Naive thymus-derived CD4-positive, alpha-beta T cell (primary cell): ENCODE measurements around the gene IL4R. TPM values are rescaled to one million over a fixed set of nuclear protein-coding genes. Genes with fewer than 3 reads are reported as not detected.

Experiments used
- ATAC-seq: fragments of 150-1000 bp; cut with Tn5 transposase; 2 replicates; pipeline ENCODE4 v1.10.0; 2021; ENCODE audit warnings: mild to moderate bottlenecking, moderate library complexity
- CTCF ChIA-PET: fragments of 350-600 bp; sonication (Branson Sonifier 250); formaldehyde crosslinking; loops from one replicate; lab custom pipeline; 2021; ENCODE audit warnings: antibody characterized with exemption; lab: Charles Lee
- POLR2A ChIA-PET: fragments of 350-600 bp; sonication (Branson Sonifier 250); formaldehyde crosslinking; loops from one replicate; lab custom pipeline; 2021; ENCODE audit warnings: antibody characterized with exemption, inconsistent platforms; lab: Charles Lee
- DNase-seq, 9 donors: peaks; one replicate each; pipeline versions ENCODE4 v3.0.0 to v3.0.0-alpha.2; 2020 to 2022; ENCODE audit warnings: mixed read lengths in 1 of 9
- H3K27ac ChIP-seq: one replicate; pipeline ENCODE4 v1.7.0; 2013; ENCODE audit warnings: mild to moderate bottlenecking, low read depth, low read length, moderate library complexity
- H3K27me3 ChIP-seq, 2 donors: one replicate each; pipeline ENCODE4 v1.7.0; 2013; ENCODE audit warnings: low read length in 2 of 2, mild to moderate bottlenecking in 2 of 2, moderate library complexity in 2 of 2; ENCODE audit not compliant: control insufficient read depth in 2 of 2, insufficient read depth in 2 of 2
- H3K36me3 ChIP-seq, 3 experiments: 1 replicate in 2 of 3; 2 replicates in 1 of 3; pipeline ENCODE4 v1.7.0; 2013; ENCODE audit warnings: low read length in 3 of 3, mild to moderate bottlenecking in 3 of 3, moderate library complexity in 1 of 3; ENCODE audit not compliant: insufficient read depth in 3 of 3, control insufficient read depth in 2 of 3
- H3K4me1 ChIP-seq, 2 donors: one replicate each; pipeline ENCODE4 v1.7.0; 2013; ENCODE audit warnings: low read length in 2 of 2, mild to moderate bottlenecking in 2 of 2, moderate library complexity in 1 of 2; ENCODE audit not compliant: control insufficient read depth in 2 of 2, insufficient read depth in 2 of 2
- H3K4me3 ChIP-seq: 2 replicates; pipeline ENCODE4 v1.7.0; 2013; ENCODE audit warnings: mild to moderate bottlenecking, low read length
- H3K9me3 ChIP-seq, 3 experiments: 1 replicate in 2 of 3; 2 replicates in 1 of 3; pipeline ENCODE4 v1.7.0; 2013; ENCODE audit warnings: low read length in 3 of 3; ENCODE audit not compliant: control insufficient read depth in 2 of 3
- H3K27ac Mint-ChIP-seq, 9 donors: one replicate each; pipeline ENCODE4 v1.8.0; 2020 to 2022; ENCODE audit warnings: mixed read lengths in 9 of 9, mild to moderate bottlenecking in 8 of 9, moderate library complexity in 5 of 9, inconsistent platforms in 2 of 9
- H3K27me3 Mint-ChIP-seq, 5 donors: one replicate each; pipeline ENCODE4 v1.8.0; 2021 to 2022; ENCODE audit warnings: mixed read lengths in 5 of 5, mild to moderate bottlenecking in 1 of 5
- H3K36me3 Mint-ChIP-seq, 5 donors: one replicate each; pipeline ENCODE4 v1.8.0; 2020 to 2022; ENCODE audit warnings: mixed read lengths in 5 of 5, mild to moderate bottlenecking in 3 of 5, inconsistent platforms in 1 of 5
- H3K4me1 Mint-ChIP-seq, 7 donors: one replicate each; pipeline ENCODE4 v1.8.0; 2020 to 2022; ENCODE audit warnings: mixed read lengths in 7 of 7, mild to moderate bottlenecking in 3 of 7, inconsistent platforms in 1 of 7
- H3K4me3 Mint-ChIP-seq, 10 donors: one replicate each; pipeline ENCODE4 v1.8.0; 2020 to 2022; ENCODE audit warnings: mild to moderate bottlenecking in 10 of 10, mixed read lengths in 10 of 10, moderate library complexity in 6 of 10, inconsistent platforms in 2 of 10
- H3K9me3 Mint-ChIP-seq, 11 donors: one replicate each; pipeline ENCODE4 v1.8.0; 2020 to 2022; ENCODE audit warnings: mixed read lengths in 11 of 11, mild to moderate bottlenecking in 4 of 11, inconsistent platforms in 1 of 11, moderate library complexity in 1 of 11
- intact Hi-C, 2 donors: fragments of 100-400 bp; cut with micrococcal nuclease; formaldehyde crosslinking; loops; one replicate each; pipeline ENCODE4 v1.15.1; 2023
- polyA plus RNA-seq, 2 donors: library from polyadenylated mRNA; unstranded; fragments of 300-500 nt; fragmentation: Illumina TruSeq; gene quantifications; one replicate each; pipeline ENCODE4 v1.2.3, GENCODE V29; 2021
- total RNA-seq, 6 experiments: library from RNA in 5 of 6; stranded (reverse) in 5 of 6; gene quantifications; 1 replicate in 5 of 6; 2 replicates in 1 of 6; pipeline ENCODE4 v1.2.3 and lab custom pipeline; 2021 to 2026

The IL4R gene
- total and polyA plus RNA-seq, 7 experiments from 2014 or later: 99.8 to 498 (median 176) TPM

GRCh38 chr16:27322858-27323780 is 9.3 kb downstream of the IL4R start:
- H3K4me1 Mint-ChIP-seq: peaks cover 63 to 97% (median 92%) of the 10 kb centered on the region in 7 donors
- no peak overlapping the region for H3K4me3 ChIP-seq
- DNase-seq: no peak
- peaks cover 0 to 28% (median 0%) of the 10 kb centered on the region in 3 experiments for H3K36me3 ChIP-seq
- POLR2A ChIA-PET: interaction anchor here (1.1 to 10.4 kb wide), 4 partner anchors 7 to 143 kb away, joined by 4 to 139 read pairs (median 5); no protein-coding TSS in a partner anchor
- peaks cover 38 to 78% of the 10 kb centered on the region in 2 donors for H3K4me1 ChIP-seq
- intact Hi-C loops: no loop called here
- peak overlapping the region in 9 of 10 donors; percentile 21 to 91 (median 51) for H3K4me3 Mint-ChIP-seq
- H3K27me3 Mint-ChIP-seq: no peaks in the 10 kb centered on the region
- no peaks in the 10 kb centered on the region for H3K9me3 ChIP-seq
- peaks cover 0 to 63% (median 5%) of the 10 kb centered on the region in 5 donors for H3K36me3 Mint-ChIP-seq
- H3K27me3 ChIP-seq: no peaks in the 10 kb centered on the region
- H3K27ac Mint-ChIP-seq: peak overlapping the region; percentile 62 to 99 (median 86)
- no peak for ATAC-seq
- peak overlapping the region; percentile 45 for H3K27ac ChIP-seq
- H3K9me3 Mint-ChIP-seq: no peaks in the 10 kb centered on the region
- CTCF ChIA-PET: interaction anchor here (1.1 to 8.7 kb wide), 2 partner anchors 89 to 141 kb away, joined by 3 to 107 read pairs; no protein-coding TSS in a partner anchor

- CTCF ChIA-PET: interaction anchor here (1.9 kb wide), 1 partner anchor 98 kb away, joined by 4 read pairs; no protein-coding TSS in a partner anchor
- Mint-ChIP-seq H3K9me3 (no peaks in the 10 kb centered on the region), H3K27ac (peak overlapping the region; percentile 46 to 99 (median 82)), H3K27me3 (no peaks in the 10 kb centered on the region), H3K4me1 (peaks cover 60 to 97% (median 91%) of the 10 kb centered on the region in 7 donors), H3K4me3 (peak overlapping the region in 9 of 10 donors; percentile 5 to 91 (median 35)), H3K36me3 (peaks cover 0 to 60% (median 7%) of the 10 kb centered on the region in 5 donors)
- no peak overlapping the region for H3K4me3 ChIP-seq
- peaks cover 29 to 79% of the 10 kb centered on the region in 2 donors for H3K4me1 ChIP-seq
- intact Hi-C loops: no loop called here
- no peaks in the 10 kb centered on the region for H3K9me3 ChIP-seq
- DNase-seq (no peak), ATAC-seq (no peak)
- no peaks in the 10 kb centered on the region for H3K27me3 ChIP-seq
- POLR2A ChIA-PET: interaction anchor here (1.3 to 10.4 kb wide), 3 partner anchors 8 to 144 kb away, joined by 4 to 139 read pairs (median 5); no protein-coding TSS in a partner anchor
- peak overlapping the region; percentile 45 for H3K27ac ChIP-seq
- peaks cover 0 to 28% (median 0%) of the 10 kb centered on the region in 3 experiments for H3K36me3 ChIP-seq
Observed at GRCh38 chr16:27323781-27324561, 10.2 kb downstream of the IL4R start.

- no peak overlapping the region for H3K4me3 ChIP-seq
- POLR2A ChIA-PET: interaction anchor here (1.3 kb wide), 1 partner anchor 9 kb away, joined by 4 read pairs; no protein-coding TSS in a partner anchor
- intact Hi-C loops: no loop called here
- no peaks in the 10 kb centered on the region for H3K9me3 Mint-ChIP-seq
- peaks cover 0 to 28% (median 0%) of the 10 kb centered on the region in 3 experiments for H3K36me3 ChIP-seq
- H3K9me3 ChIP-seq: no peaks in the 10 kb centered on the region
- peak overlapping the region; percentile 75 to 99 (median 89) for H3K27ac Mint-ChIP-seq
- no peaks in the 10 kb centered on the region for H3K27me3 ChIP-seq
- H3K4me1 Mint-ChIP-seq: peaks cover 60 to 97% (median 91%) of the 10 kb centered on the region in 7 donors
- peaks cover 0 to 59% (median 13%) of the 10 kb centered on the region in 5 donors for H3K36me3 Mint-ChIP-seq
- H3K4me1 ChIP-seq: peaks cover 24 to 75% of the 10 kb centered on the region in 2 donors
- CTCF ChIA-PET: interaction anchor here (0.7 to 1.9 kb wide), 3 partner anchors 8 to 99 kb away, joined by 4 read pairs; no protein-coding TSS in a partner anchor
- peak overlapping the region in 8 of 10 donors; percentile 5 to 79 (median 38) for H3K4me3 Mint-ChIP-seq
- H3K27ac ChIP-seq: peak overlapping the region; percentile 56
- H3K27me3 Mint-ChIP-seq: no peaks in the 10 kb centered on the region
- no peak for DNase-seq
- no peak for ATAC-seq
Observed at GRCh38 chr16:27324851-27325301, 11.1 kb downstream of the IL4R start.

DNA sequence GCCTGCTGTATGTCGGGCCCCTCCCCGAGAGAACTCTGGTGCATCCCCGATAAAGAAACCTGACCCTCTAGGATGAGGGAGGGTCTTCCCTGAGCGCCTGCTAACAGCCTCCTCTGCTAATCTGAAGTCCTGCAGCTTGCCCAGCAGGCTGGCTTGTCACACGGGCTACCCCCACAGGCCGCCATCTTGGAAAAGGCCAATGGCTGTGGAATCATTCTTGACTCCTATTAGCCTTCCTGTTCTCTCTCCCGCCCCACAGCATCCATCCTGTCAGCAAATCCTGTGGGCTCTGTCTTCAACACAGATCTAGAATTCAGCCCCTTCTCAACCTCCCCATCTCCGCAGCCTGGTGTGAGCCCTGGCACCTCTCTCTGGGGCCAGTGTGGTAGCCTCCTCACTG is 12.0 kb downstream of the IL4R start:
- Histone ChIP-seq H3K4me1 (peaks cover 24 to 75% of the 10 kb centered on the region in 2 donors), H3K9me3 (no peaks in the 10 kb centered on the region), H3K36me3 (peaks cover 0 to 27% (median 0%) of the 10 kb centered on the region in 3 experiments), H3K27me3 (no peaks in the 10 kb centered on the region), H3K27ac (peak overlapping the region; percentile 56), H3K4me3 (no peak overlapping the region)
- DNase-seq (no peak), ATAC-seq (no peak)
- Mint-ChIP-seq H3K4me1 (peaks cover 62 to 95% (median 90%) of the 10 kb centered on the region in 7 donors), H3K27me3 (no peaks in the 10 kb centered on the region), H3K9me3 (no peaks in the 10 kb centered on the region), H3K4me3 (peak overlapping the region; percentile 40 to 79 (median 68)), H3K36me3 (peaks cover 0 to 59% (median 13%) of the 10 kb centered on the region in 5 donors), H3K27ac (peak overlapping the region; percentile 79 to 94 (median 89))
- intact Hi-C loops: no loop called here
- POLR2A ChIA-PET: interaction anchor here (1.5 kb wide), 1 partner anchor 8 kb away, joined by 4 read pairs; no protein-coding TSS in a partner anchor
- CTCF ChIA-PET: interaction anchor here (1.2 to 1.9 kb wide), 2 partner anchors 100 to 126 kb away, joined by 3 to 4 read pairs; no protein-coding TSS in a partner anchor

GRCh38 chr16:27326251-27326650 is 12.5 kb downstream of the IL4R start:
- Histone ChIP-seq H3K4me1 (peaks cover 24 to 72% of the 10 kb centered on the region in 2 donors), H3K27ac (peak overlapping the region; percentile 56), H3K27me3 (no peaks in the 10 kb centered on the region), H3K4me3 (peak overlapping the region; percentile 19), H3K36me3 (peaks cover 0 to 30% (median 0%) of the 10 kb centered on the region in 3 experiments), H3K9me3 (no peaks in the 10 kb centered on the region)
- Mint-ChIP-seq H3K27me3 (no peaks in the 10 kb centered on the region), H3K9me3 (no peaks in the 10 kb centered on the region), H3K36me3 (peaks cover 0 to 62% (median 17%) of the 10 kb centered on the region in 5 donors), H3K4me1 (peaks cover 60 to 95% (median 90%) of the 10 kb centered on the region in 7 donors), H3K4me3 (peak overlapping the region; percentile 40 to 79 (median 68)), H3K27ac (peak overlapping the region; percentile 79 to 94 (median 89))
- ChIA-PET POLR2A (interaction anchor here (0.9 to 1.5 kb wide), 3 partner anchors 8 to 141 kb away, joined by 3 to 4 read pairs (median 3); no protein-coding TSS in a partner anchor), CTCF (interaction anchor here (0.8 to 1.2 kb wide), 3 partner anchors 92 to 146 kb away, joined by 3 read pairs; no protein-coding TSS in a partner anchor)
- ATAC-seq (no peak), DNase-seq (no peak)
- intact Hi-C loops: no loop called here
